MM.1S (cell line): ENCODE data around the gene RHOJ.

Source experiments
- CTCF ChIP-seq: fragments of 300-600 bp; sonication (generic); IDR thresholded peaks from 2 replicates; pipeline ENCODE4 v1.5.1; 2016; ENCODE audit warnings: antibody characterized with exemption, low read length, mixed read lengths
- EZH2 ChIP-seq: fragments of 300-600 bp; sonication (generic); optimal IDR thresholded peaks from 2 replicates; pipeline ENCODE3; 2017; ENCODE audit warnings: low read depth, mild to moderate bottlenecking, antibody characterized with exemption, low read length, mixed read lengths
- EZH2phosphoT487 ChIP-seq: fragments of 300-600 bp; sonication (generic); IDR thresholded peaks from 2 replicates; pipeline ENCODE4 v1.6.1; 2018; ENCODE audit warnings: antibody characterized with exemption, low read length

- TF ChIP-seq CTCF (no peak), EZH2phosphoT487 (no peak), EZH2 (no peak)
These were observed 10.4 kb downstream of the RHOJ start for GRCh38 chr14:63214417-63215196.
